ENCODE results near the gene FAM13B.
"Not testable (repeated sequence)": the region's sequence is repeated elsewhere in the genome, so short reads cannot be mapped to it uniquely, and the experiment has no call there.

The FAM13B gene

GRCh38 chr5:138032028-138032571 is 779 bp downstream of the FAM13B start:
- no peak for DNase-seq (ENCODE audit: low read depth)
- TF ChIP-seq CTCF (conservative IDR thresholded peaks at IDR 0.05; ENCODE audit: low read depth, low read length): no peak

GRCh38 chr5:138029944-138030343 is 2.9 kb downstream of the FAM13B start:
- no peak overlapping the region for H3K4me3 ChIP-seq (ENCODE audit: low read length)
- no peak for TF ChIP-seq CTCF (conservative IDR thresholded peaks at IDR 0.05; ENCODE audit: low read depth, low read length)
- no peak for DNase-seq (ENCODE audit: low read depth)

More at GRCh38 chr5:138032028-138032571, 779 bp downstream of the FAM13B start:
- peak overlapping the region; percentile 90 for H3K4me3 ChIP-seq (ENCODE audit: low read length)

- no peak overlapping the region for H3K4me3 ChIP-seq (ENCODE audit: low read length)
- TF ChIP-seq CTCF (conservative IDR thresholded peaks at IDR 0.05; ENCODE audit: low read depth, low read length): no peak
- DNase-seq (ENCODE audit: low read depth): no peak
Observed at GRCh38 chr5:138029501-138029900, 3.4 kb downstream of the FAM13B start.

GRCh38 chr5:138028971-138029365 is 3.9 kb downstream of the FAM13B start:
- no peak for DNase-seq (ENCODE audit: low read depth)
- H3K4me3 ChIP-seq (ENCODE audit: low read length): no peak overlapping the region
- no peak for TF ChIP-seq CTCF (conservative IDR thresholded peaks at IDR 0.05; ENCODE audit: low read depth, low read length)

GRCh38 chr5:138028262-138028970 is 4.5 kb downstream of the FAM13B start:
- not testable (repeated sequence) for DNase-seq (ENCODE audit: low read depth); H3K4me3 ChIP-seq (ENCODE audit: low read length)

- H3K4me3 ChIP-seq (ENCODE audit: low read length); DNase-seq (ENCODE audit: low read depth): not testable (repeated sequence)
Observed at GRCh38 chr5:138026793-138027192, 6.1 kb downstream of the FAM13B start.

GRCh38 chr5:138025285-138025684 is 7.6 kb downstream of the FAM13B start:
- H3K4me3 ChIP-seq (ENCODE audit: low read length): no peak overlapping the region
- no peak for TF ChIP-seq CTCF (conservative IDR thresholded peaks at IDR 0.05; ENCODE audit: low read depth, low read length)
- no peak for DNase-seq (ENCODE audit: low read depth)

- TF ChIP-seq CTCF (conservative IDR thresholded peaks at IDR 0.05; ENCODE audit: low read depth, low read length): no peak
- DNase-seq (ENCODE audit: low read depth): no peak
- H3K4me3 ChIP-seq (ENCODE audit: low read length): no peak overlapping the region
Observed at GRCh38 chr5:138024117-138024516, 8.8 kb downstream of the FAM13B start.

Measured in retinal pigment epithelial cell (primary cell).